ENCODE results near the gene TROAP.

TROAP gene

DNA sequence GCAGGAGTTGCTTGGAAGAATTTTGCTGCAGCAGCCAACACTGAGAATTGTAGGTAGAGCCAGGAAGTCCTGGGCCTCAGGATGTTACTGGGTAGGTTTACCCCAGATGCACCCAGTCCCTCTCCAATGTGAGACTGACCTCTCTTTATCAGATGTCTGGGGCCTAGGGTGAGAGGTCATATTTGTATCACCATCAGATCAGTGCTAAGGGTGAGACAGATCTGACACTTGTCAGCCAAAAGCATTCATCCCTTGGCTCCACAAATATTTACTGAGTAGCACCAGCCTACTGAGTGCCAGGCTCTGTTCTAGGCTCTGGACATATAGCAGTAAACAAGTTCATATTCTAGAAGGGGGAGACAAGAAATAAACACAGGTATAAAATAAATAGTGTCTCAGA lies 4.3 kb downstream of the TROAP start:
- H3K27ac ChIP-seq (ENCODE audit: low read depth, low read length) = no peak overlapping the region
- H3F3A ChIP-seq (ENCODE audit: control insufficient read depth, insufficient read depth) = peaks cover 1% of the 10 kb centered on the region; the same call in 1 of the 2 replicates
- H3K36me3 ChIP-seq (ENCODE audit: control insufficient read depth, low read length) = peaks cover 69% of the 10 kb centered on the region
- H4K20me1 ChIP-seq (ENCODE audit: control insufficient read depth, insufficient read depth, low read depth, low read length) = no peaks in the 10 kb centered on the region
- no peak overlapping the region for H3K4me3 ChIP-seq (ENCODE audit: low read length)
- H3K4me2 ChIP-seq (ENCODE audit: low read length) = no peak overlapping the region
- H3K79me2 ChIP-seq (ENCODE audit: control insufficient read depth, low read length) = peaks cover 23% of the 10 kb centered on the region
- H3K9me3 ChIP-seq (ENCODE audit: control insufficient read depth, insufficient read depth, low read length) = no peaks in the 10 kb centered on the region
- no peaks in the 10 kb centered on the region for H3K27me3 ChIP-seq (ENCODE audit: control insufficient read depth, low read length)
- H3K4me1 ChIP-seq (ENCODE audit: control insufficient read depth, low read length) = peaks cover 11% of the 10 kb centered on the region
- TF ChIP-seq EZH2phosphoT487 (IDR thresholded peaks at IDR 0.05; ENCODE audit: borderline replicate concordance, low read length) = no peak
- TF ChIP-seq, protein P1, sequence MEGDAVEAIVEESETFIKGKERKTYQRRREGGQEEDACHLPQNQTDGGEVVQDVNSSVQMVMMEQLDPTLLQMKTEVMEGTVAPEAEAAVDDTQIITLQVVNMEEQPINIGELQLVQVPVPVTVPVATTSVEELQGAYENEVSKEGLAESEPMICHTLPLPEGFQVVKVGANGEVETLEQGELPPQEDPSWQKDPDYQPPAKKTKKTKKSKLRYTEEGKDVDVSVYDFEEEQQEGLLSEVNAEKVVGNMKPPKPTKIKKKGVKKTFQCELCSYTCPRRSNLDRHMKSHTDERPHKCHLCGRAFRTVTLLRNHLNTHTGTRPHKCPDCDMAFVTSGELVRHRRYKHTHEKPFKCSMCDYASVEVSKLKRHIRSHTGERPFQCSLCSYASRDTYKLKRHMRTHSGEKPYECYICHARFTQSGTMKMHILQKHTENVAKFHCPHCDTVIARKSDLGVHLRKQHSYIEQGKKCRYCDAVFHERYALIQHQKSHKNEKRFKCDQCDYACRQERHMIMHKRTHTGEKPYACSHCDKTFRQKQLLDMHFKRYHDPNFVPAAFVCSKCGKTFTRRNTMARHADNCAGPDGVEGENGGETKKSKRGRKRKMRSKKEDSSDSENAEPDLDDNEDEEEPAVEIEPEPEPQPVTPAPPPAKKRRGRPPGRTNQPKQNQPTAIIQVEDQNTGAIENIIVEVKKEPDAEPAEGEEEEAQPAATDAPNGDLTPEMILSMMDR (IDR thresholded peaks at IDR 0.05; ENCODE audit: low read depth, low read length, poor library complexity, severe bottlenecking) = no peak
- no peaks in the 10 kb centered on the region for H3K9me2 ChIP-seq (replicated peaks; ENCODE audit: control insufficient read depth, low read length)

DNA sequence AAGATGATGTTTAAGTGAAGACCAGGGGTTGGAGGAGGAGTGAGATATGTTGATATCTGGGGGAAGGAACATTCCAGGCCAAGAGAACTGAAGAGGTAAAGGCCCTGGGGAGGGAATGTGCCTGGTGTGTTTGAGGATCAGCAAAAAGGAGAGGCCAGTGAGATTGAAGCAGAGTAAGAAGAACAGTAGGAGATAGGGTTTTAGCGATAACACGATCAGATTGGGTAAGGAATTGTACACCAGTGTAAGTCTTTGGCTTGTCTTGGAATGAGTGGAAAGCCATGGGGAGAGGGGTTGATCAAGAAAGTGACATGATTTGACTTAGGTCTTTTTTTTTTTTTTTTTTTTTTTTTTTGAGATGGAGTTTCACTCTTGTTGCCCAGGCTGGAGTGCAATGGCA lies 4.8 kb downstream of the TROAP start:
- Histone ChIP-seq H3F3A (ENCODE audit: control insufficient read depth, insufficient read depth) (peaks cover 2% of the 10 kb centered on the region; the same call in 1 of the 2 replicates), H3K36me3 (ENCODE audit: control insufficient read depth, low read length) (peaks cover 69% of the 10 kb centered on the region), H4K20me1 (ENCODE audit: control insufficient read depth, insufficient read depth, low read depth, low read length) (no peaks in the 10 kb centered on the region), H3K79me2 (ENCODE audit: control insufficient read depth, low read length) (peaks cover 23% of the 10 kb centered on the region), H3K4me3 (ENCODE audit: low read length) (no peak overlapping the region), H3K4me2 (ENCODE audit: low read length) (no peak overlapping the region), H3K27me3 (ENCODE audit: control insufficient read depth, low read length) (no peaks in the 10 kb centered on the region), H3K9me3 (ENCODE audit: control insufficient read depth, insufficient read depth, low read length) (no peaks in the 10 kb centered on the region), H3K4me1 (ENCODE audit: control insufficient read depth, low read length) (peaks cover 10% of the 10 kb centered on the region; the same call in 1 of the 2 replicates), H3K27ac (ENCODE audit: low read depth, low read length) (no peak overlapping the region), H3K9me2 (replicated peaks; ENCODE audit: control insufficient read depth, low read length) (no peaks in the 10 kb centered on the region)
- TF ChIP-seq, protein P1 (IDR thresholded peaks at IDR 0.05; ENCODE audit: low read depth, low read length, poor library complexity, severe bottlenecking) = no peak
- TF ChIP-seq EZH2phosphoT487 (IDR thresholded peaks at IDR 0.05; ENCODE audit: borderline replicate concordance, low read length) = no peak

DNA sequence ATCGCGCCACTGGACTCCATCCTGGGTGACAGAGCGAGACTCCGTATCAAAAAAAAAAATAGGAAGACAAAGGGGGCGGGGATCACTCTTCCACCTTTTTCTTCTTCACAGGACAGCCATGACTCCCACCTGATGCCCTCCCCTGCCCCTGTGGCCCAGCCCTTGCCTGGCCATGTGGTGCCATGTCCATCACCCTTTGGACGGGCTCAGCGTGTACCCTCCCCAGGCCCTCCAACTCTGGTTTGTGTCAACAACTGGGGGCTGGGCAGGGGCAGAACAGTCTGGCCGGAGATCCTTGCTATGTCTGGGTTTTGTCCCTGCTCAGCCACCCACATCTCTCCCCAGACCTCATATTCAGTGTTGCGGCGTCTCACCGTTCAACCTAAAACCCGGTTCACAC lies 5.8 kb downstream of the TROAP start:
- H3K27ac ChIP-seq (ENCODE audit: low read depth, low read length) = no peak overlapping the region
- peaks cover 2% of the 10 kb centered on the region; the same call in 1 of the 2 replicates for H3F3A ChIP-seq (ENCODE audit: control insufficient read depth, insufficient read depth)
- H3K79me2 ChIP-seq (ENCODE audit: control insufficient read depth, low read length) = peaks cover 15% of the 10 kb centered on the region
- no peaks in the 10 kb centered on the region for H3K9me3 ChIP-seq (ENCODE audit: control insufficient read depth, insufficient read depth, low read length)
- H3K27me3 ChIP-seq (ENCODE audit: control insufficient read depth, low read length) = no peaks in the 10 kb centered on the region
- no peak for TF ChIP-seq EZH2phosphoT487 (IDR thresholded peaks at IDR 0.05; ENCODE audit: borderline replicate concordance, low read length)
- TF ChIP-seq, protein P1 (IDR thresholded peaks at IDR 0.05; ENCODE audit: low read depth, low read length, poor library complexity, severe bottlenecking) = no peak
- H3K4me1 ChIP-seq (ENCODE audit: control insufficient read depth, low read length) = peaks cover 9% of the 10 kb centered on the region; the same call in 1 of the 2 replicates
- no peaks in the 10 kb centered on the region for H3K9me2 ChIP-seq (replicated peaks; ENCODE audit: control insufficient read depth, low read length)
- peaks cover 63% of the 10 kb centered on the region for H3K36me3 ChIP-seq (ENCODE audit: control insufficient read depth, low read length)
- H3K4me3 ChIP-seq (ENCODE audit: low read length) = no peak overlapping the region
- H4K20me1 ChIP-seq (ENCODE audit: control insufficient read depth, insufficient read depth, low read depth, low read length) = no peaks in the 10 kb centered on the region
- no peak overlapping the region for H3K4me2 ChIP-seq (ENCODE audit: low read length)

Measured in DOHH2 (cell line).